Stimulated activated CD4-positive, alpha-beta T cell treated with anti-CD3 and anti-CD28 coated beads, Interleukin-2, amount 100 ng/mL, for 48 hours (primary cell): ENCODE measurements around the gene TMEM240.
"Not testable (repeated sequence)": the region's sequence is repeated elsewhere in the genome, so short reads cannot be mapped to it uniquely, and the experiment has no call there.

ENCODE experiments used
- DNase-seq, 2 donors: peaks; one replicate each; pipeline ENCODE4 v3.0.0-alpha.2; 2020

TMEM240 gene

GRCh38 chr1:1490633-1491230 lies 49.7 kb downstream of the TMEM240 start:
- no peak for DNase-seq

GRCh38 chr1:1489861-1490260 lies 50.6 kb downstream of the TMEM240 start:
- no peak for DNase-seq

GRCh38 chr1:1489231-1489630 lies 51.2 kb downstream of the TMEM240 start:
- no peak for DNase-seq

- no peak for DNase-seq
Measured at GRCh38 chr1:1487701-1488100, 52.7 kb downstream of the TMEM240 start.

- not testable (repeated sequence) for DNase-seq
Measured at GRCh38 chr1:1485755-1486317, 54.6 kb downstream of the TMEM240 start.

- DNase-seq = not testable (repeated sequence)
Measured at GRCh38 chr1:1484976-1485750, 55.3 kb downstream of the TMEM240 start.
